GM12892 (cell line): ENCODE data around the gene SORCS2.

ENCODE experiments used
- POLR2A ChIP-seq: IDR thresholded peaks from 2 replicates; pipeline ENCODE4 v1.6.1; 2011; ENCODE audit warnings: low read depth, low read length, control low read depth
- TAF1 ChIP-seq: IDR thresholded peaks from 2 replicates; pipeline ENCODE4 v1.6.1; 2011; ENCODE audit warnings: low read depth, mild to moderate bottlenecking, control low read depth, low read length, borderline replicate concordance

- no peak for TF ChIP-seq POLR2A
- TF ChIP-seq TAF1: no peak
These were observed 449.4 kb downstream of the SORCS2 start for GRCh38 chr4:7641712-7642111.
